HG03469 (cell line): Measurements from ENCODE around the gene APOL4.
"Not testable (repeated sequence)": the region's sequence is repeated elsewhere in the genome, so short reads cannot be mapped to it uniquely, and the experiment has no call there.

Experiments used
- ATAC-seq: cut with Tn5 transposase; IDR thresholded peaks from one replicate; pipeline ENCODE4 v1.9.1; 2021; ENCODE audit warnings: mild to moderate bottlenecking, moderate library complexity, moderate number of reproducible peaks; ENCODE audit not compliant: unreplicated experiment

Gene APOL4, protein sequence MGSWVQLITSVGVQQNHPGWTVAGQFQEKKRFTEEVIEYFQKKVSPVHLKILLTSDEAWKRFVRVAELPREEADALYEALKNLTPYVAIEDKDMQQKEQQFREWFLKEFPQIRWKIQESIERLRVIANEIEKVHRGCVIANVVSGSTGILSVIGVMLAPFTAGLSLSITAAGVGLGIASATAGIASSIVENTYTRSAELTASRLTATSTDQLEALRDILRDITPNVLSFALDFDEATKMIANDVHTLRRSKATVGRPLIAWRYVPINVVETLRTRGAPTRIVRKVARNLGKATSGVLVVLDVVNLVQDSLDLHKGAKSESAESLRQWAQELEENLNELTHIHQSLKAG

DNA sequence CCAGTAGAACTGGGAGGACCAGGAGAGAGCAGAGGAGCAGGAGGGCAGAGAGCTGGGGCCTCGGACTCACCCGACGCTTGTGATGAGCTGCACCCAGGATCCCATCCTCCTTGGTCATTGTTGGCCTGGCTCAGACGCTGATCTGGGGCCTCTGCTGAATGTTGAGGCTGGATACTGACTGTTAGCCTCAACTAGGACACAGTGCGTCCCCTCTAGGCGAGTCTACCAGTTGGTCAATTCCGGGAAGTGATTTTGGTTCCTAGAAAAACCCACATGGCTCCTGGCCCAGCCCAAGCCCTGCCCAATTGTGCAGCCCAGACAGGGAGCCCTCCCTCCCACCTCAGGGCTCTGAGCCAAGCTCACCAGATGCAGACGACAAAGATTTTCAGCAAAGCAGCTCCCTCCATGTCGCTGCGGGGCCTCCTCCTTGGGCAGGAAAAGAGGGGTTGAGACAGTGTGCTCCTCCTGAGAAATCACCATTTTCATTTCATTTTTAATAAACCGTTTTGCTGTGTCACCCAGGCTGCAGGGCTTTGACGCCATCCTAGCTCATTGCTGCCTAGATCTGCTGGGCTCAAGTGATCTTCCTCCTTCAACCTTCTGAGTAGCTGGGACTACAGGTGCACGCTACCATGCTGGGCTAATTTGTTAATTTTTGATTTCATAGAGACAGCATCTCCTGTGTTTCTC is at the start of gene APOL4:
Gene APOL4 (minus strand): TSS at position 180 of the 690 bp plus-strand sequence. CDS start 75 bp downstream, at position 105.
- no peak for ATAC-seq

DNA sequence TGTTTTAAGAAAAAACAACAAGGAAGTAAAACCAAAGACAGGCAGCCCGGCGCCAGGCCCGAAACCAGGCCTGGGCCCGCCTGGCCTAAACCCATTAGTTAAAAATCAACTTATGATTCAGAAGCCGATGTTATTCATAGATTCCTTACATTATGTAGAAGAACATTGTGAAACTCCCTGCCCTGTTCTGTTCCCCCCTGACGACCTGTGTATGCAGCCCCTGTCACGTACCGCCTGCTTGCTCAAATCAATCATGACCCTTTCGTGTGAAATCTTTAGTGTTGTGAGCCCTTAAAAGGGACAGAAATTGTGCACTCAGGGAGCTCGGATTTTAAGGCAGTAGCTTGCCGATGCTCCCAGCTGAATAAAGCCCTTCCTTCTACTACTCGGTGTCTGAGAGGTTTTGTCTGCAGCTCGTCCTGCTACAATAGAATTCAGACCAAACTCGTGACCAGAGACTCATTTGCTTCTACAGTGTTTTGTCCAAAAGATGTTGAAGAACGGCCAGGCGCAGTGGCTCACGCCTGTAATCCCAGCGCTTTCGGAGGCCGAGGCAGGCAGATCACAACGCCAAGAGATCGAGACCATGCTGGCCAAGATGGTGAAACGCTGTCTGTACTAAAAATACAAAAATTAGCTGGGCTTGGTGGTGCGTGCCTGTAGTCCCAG is 48.8 kb upstream of the APOL4 start:
- not testable (repeated sequence) for ATAC-seq

DNA sequence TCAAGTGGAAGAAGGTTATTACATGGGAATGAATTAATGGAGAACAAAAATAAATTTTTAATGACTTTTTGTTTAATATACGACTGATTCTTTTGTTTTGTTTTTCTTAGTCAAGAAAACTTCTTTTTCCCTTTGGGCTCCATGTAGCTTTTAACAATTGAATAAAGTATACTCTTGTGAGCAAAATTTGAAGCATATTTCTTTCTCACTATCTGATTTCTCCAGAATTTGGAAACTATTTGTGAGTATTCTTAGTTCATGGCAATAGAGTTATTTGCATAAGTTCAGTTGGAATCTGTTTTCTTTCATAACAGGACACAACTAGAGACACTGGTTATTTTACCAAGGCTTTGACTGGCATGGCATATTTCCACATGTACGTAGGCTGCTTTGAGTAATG is 47.6 kb upstream of the APOL4 start:
- ATAC-seq = no peak

DNA sequence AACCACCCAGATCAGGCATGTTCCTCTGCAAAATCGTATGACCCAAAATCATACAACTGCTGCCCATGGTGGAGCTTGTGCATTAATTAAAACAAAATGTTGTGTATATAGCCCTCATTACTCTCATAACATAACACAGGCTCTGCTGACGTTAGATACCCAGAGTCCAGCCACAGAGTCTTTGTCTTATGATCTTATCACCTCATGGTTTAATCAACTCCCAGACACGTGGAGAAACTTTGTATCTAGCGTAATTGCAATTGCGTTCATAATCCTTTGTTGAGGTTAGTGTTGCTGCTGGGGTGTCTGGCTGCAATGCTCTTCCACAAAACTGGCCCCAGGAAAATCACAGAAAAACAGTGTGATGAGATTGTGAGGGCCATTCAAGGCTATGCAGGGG is 46.3 kb upstream of the APOL4 start:
- no peak for ATAC-seq

DNA sequence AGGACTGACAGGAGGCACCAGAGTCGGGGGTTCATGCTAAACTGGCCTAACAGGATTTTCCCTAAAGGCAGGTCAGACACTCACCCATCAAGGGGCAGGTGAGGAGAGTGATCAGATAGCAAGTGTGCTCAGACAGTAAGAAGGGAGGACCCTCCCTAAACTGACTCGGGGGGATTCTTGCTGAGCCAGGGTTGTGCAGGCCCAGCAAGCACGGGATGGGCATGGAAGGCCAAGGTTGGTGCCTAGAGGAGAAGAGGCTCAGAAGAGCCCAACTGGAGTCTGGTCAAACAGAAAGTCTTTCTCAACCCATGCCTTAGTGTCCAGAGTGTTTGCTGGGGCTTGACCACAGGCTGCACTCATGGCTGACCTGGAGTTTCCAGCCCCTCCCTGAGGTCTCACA is 45.1 kb upstream of the APOL4 start:
- ATAC-seq = no peak

DNA sequence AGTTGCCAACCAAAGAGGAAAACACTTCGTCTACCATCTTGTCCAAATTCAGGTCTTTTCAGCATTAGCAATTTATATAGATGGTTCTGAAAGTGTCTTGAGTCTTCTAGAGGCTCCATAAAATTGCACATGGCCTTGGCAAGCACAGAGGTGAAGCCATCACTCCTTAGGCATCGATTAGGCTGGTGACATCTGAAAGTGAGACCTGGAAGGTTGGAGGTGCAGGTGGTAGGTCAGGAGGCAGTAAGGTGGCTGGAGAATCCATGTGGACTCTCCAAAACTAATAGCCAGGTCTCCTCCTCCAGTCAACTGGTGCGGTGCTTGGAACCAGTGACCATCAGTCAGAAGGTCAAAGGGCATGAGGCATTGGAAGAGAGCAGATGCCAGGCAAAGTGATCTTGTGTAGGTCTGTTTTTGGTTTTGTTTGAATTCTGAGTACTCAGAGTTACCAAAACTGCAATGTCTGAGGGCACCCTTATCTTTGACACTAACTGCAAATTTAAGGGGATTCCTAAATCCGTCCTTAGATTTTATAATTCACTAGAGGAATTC is 44.3 kb upstream of the APOL4 start:
- ATAC-seq = no peak

DNA sequence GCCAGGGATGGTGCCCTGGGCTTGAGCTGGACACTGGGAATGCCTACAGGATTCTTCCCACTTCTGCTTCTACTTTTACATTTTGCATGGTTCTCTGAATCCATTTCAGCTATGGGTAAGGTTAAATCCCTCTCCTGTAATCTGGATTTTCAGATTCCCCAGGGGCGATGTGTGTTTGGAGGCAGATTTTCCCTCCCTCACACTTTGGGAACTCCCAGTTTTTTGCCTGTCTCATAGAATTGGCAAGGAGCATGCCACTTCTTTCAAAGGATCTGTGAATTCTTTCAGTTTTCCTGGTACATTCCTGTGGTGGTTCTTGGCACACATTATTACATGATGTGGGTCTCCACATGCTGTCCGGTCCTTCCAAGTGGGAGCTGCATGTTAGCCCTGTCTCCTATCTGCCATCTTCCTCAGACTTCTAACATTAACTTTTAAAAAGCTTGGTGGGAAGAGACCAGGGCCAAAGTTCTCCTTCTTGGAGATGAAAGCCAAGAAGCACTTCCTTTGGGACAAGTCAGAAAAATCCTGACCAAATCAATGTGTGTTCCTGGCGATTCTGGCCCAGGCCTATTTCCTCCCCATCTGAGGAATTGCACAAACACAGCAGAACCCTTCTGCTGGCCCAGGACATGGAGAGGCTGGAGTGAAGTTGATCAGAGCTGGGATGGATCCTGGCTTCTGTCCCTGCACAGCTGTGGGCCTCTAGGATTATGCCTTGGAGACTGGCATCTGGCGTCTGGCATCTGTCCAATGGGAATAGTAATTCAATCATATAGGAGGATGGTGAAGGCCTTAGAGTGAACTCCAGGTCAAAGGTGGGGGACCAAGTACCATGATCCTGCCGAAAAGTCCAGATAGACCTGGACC is 43.1 kb upstream of the APOL4 start:
- ATAC-seq = no peak

DNA sequence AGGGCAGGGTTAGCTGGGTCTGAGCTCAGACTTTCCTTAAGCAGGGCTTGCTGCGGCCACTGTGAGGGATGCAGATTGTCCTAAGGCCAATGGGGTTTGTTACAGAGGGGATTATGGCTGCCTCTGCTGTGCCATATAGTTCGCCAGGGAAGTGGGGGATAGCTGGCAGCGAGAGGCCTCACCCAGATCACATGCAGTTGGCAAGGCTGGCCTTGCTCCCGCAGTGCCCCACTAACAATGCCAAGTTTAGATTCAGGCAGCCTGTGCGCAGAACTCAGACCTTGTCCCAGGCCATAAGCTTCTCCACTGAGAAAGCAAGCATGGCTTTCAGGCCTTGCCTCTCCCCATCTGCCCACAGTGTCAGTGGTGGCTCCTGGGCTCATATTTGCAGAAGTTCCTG is 42.4 kb upstream of the APOL4 start:
- ATAC-seq = no peak

DNA sequence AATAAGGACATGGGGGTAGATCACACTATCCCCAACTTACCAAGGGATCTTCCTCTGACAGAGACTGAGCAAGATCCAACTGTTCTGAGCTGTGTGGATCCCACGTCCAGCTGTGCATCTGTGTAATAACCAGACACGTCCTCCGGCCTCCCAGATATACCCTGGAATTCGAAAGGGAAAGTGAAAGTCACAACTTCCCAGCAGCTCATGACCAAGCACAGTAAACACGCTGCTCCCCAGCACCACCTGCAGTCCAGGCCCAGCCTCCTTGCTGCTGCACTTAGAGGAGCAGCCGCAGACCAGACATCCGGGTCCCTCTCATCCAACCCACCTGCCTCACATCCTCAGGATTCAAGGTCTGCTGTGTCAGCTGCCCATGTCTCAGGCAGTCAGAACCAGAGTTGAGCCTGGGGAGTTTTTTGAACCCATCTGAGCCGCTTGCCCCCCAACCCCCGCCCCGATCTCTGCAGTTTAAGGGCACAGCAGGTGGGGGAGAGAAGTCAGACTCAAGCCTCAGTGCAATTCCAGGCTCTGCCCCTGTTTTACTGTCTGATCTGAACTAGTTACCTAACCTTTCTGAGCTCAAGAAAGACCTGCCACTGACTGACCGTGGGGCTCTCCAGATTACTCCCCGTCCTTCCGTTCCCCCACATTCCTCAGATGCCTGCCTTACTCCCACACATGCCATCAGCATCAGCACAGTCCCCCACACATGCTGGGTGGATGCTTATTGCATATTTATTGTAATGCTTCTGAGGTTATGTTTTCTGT is 38.0 kb upstream of the APOL4 start, which contains the start of gene APOL2:
Gene APOL2 (minus strand): TSS at position 127 of the 771 bp plus-strand sequence. CDS start 6,365 bp downstream, outside the sequence.
- no peak for ATAC-seq

DNA sequence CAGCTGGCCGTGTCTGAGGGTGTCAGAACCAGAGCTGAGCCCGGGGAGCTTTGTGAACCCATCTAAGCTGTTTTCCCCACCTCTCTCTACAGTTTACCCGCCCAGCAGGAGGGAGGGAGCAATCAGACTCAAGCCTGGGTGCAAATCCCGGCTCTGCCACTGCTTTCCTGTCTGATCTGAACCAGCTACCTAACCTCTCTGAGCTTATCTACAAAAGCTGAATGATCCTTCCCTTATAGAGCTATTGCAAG is 37.5 kb upstream of the APOL4 start:
- ATAC-seq = no peak

DNA sequence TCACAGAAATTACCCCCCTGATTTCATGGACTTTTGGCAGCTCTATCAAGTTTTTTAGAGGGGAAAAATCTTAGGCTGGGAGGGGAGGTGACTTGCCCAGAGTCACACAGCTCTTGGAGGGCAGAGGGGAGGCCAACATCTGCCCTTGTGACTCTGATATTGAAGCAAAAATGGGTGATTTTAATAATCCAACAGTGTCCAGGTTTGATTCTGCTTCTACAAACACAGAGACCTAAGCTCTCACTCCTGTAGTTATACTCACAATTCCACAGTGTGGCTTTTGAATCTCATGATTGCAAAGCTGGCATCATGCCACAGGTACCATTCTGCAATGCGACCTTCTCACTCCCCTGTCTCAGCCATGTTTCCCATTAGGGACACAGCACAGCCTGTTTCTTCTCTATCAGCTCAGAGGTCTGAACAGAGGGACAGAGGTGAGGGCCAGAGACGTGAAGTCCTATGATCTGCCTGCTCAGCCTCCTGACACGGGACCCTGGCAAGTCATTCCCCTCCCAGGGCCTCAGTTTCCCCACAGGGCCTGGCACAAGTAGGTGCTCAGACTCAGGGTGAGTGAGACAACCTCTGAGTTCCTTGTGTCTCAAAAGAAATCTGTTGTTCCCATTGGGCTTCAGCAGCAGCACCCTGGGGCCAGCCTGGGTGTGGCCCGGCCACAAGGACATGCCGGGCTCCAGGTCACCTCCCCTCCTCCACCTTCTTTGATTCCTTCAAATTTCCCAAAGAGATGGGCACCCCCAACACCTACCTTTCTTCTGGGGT is 37.0 kb upstream of the APOL4 start:
- ATAC-seq = no peak

DNA sequence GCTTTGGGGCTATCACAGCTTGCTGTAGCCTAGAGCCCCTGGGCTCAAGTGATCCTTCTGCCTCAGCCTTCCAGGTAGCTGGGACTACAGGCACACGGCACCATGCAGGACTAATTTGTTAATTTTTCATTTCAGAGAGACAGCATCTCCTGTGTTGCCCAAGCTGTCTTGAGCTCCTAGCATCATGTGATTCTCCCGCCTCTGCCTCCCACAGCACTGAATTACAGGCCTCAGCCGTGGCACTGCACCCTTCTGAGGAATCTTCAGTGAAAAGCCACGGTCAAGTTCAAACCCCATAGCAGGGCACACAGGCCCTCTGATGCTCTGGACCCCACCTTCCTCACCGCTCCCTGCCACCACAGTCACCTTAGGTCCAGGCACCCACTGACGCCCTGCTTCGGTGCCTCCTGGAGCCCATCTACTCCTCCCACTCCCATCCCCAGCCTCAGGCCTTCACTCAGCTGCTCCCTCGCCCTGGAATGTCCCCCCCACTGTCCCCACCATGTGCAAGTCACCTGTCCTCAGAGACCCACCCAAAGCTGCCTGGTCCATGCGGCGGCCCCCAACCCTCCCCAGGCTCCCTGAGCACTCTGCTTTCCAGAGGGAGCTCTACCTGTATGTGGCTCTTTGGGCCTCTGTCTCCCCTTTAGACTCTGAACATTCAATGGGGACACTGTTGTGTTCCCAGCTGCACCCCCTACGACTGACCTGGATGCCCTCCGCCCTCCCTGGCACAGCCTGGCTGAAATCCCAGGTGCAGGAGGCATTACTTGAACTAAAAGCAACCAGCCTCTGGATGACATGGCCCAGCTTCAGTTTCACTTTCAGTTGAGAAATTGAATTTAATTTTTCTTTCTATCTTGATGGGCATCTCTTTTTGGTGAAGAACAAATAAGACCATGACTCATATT is 36.1 kb upstream of the APOL4 start:
- ATAC-seq = no peak

DNA sequence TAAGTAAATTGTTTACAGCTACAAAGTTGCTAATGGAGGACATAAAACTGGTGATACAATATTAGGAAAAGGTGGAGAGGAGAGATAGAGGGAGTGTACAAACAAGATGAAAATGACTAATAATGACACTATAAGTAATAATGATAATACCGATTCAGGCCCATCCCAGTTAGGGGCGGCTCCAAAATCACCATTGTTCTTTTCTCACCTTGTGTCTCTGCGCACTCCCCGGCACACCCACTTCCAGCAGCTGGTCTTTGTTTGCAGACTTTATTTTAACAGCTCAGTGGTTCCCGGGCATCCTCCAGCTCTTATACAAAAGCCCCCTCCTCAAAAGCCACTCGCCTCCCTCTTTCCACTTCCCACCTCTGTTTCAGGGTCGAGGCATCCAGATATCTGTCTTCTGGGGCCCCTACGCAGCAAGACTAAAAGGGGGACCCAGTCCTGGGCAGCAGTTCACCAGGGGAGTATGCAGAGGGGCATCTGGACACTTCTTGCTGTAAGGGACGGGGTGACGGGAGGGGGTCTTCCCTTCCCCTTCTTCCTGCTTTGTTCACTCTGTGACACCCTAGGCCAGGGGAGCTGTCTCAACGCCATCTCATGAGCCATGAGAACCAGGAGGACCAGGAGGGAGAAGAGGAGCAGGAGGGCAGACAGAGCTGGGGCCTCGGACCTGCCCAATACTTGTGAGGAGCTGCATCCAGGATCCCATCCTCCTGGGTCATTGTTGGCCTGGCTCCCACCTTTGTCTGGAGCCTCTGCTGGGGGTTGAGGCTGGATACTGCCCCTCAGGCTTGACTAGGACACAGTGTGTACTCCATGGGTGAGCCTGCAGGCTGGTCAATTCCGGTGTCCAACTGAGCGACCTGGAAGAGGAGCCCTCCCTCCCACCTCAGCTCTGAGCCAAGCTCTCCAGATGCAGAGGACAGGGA is 35.0 kb upstream of the APOL4 start:
- no peak for ATAC-seq

DNA sequence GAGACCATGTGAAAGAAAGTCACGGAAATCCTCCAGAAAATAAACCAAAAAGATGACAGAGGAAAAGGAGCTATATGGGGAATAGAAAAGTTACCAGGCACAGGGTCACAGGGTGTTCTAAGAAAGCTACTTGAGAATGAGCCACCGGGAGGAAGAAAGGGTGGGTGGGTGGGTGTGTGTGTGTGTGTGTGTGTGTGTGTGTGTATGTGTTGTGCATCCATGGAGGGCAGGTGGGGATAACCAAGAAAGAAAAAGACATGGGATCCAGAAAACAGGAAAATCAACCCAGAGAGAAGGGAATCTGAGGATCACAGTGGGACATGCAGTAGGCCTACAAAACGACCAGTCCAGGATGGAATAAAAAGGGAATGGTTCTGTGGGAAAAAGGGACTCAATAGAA is 34.0 kb upstream of the APOL4 start:
- ATAC-seq = no peak

DNA sequence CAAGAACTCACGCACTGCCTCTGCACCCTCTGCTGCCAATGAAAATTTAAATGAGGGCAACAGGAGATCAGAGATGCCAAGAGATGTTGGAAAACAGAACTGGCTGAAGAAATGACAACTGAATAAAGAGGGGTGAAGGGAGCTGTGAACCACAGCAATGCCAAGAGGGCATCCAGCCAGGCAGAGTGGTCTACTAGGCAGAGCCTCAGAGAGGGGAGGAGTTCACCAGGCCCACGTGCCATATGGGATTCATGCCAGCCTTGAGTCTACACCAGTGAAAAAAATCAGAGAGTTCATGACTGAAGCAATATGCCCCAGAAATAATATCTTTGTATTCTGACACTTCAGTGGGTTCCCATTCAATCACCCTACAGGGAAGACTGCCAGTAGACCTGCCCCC is 33.3 kb upstream of the APOL4 start:
- no peak for ATAC-seq

DNA sequence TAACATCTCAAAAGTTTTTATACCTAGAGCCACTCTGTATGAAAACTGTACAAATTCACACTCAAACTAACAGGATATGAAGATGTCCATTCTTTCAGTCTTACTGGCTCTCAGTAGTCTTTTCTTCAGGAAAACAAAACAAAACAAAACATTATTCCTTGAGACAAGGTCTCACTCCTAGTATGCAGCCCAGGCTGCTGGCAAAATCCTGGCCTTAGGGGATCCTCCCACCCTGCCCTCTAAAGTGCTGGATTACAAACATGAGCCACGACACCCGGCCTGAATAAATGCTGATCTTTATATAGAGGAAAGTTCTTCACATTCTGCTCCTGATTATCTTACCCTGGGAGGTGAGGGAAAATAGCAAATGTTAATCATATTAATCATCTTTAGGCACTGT is 32.6 kb upstream of the APOL4 start:
- ATAC-seq = no peak

DNA sequence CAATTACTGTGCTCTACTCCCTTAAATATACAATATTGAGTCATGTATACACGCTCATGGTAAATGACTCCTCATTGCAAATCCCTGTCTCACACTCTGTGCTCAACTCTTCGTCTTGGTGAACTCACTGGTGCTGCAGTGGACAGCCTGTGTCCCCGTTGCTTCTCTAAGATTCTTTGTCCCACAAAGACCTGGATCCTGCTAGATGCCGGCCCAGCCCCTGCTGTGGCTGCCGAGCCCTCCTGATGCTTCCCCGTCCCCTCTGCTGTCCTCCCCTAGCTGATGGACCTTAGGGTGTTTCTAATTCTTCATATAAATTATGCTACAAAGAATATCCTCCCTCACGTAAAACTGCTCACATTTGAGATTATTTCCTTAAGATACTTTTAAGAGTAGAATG is 32.2 kb upstream of the APOL4 start:
- no peak for ATAC-seq
